Suppressor macrophage (primary cell): ENCODE measurements around the gene SNX17.
"Not testable (repeated sequence)": the region's sequence is repeated elsewhere in the genome, so short reads cannot be mapped to it uniquely, and the experiment has no call there.

Source experiments
- DNase-seq, 4 experiments: peaks; one replicate each; pipeline ENCODE4 v3.0.0-alpha.2; 2020 to 2022
- total RNA-seq, 17 experiments: gene quantifications; one replicate each; lab custom pipeline; 2026; ENCODE audit warnings: mixed read lengths in 6 of 17, inconsistent platforms in 3 of 17; lab: John Stamatoyannopoulos, UW

Gene SNX17, protein sequence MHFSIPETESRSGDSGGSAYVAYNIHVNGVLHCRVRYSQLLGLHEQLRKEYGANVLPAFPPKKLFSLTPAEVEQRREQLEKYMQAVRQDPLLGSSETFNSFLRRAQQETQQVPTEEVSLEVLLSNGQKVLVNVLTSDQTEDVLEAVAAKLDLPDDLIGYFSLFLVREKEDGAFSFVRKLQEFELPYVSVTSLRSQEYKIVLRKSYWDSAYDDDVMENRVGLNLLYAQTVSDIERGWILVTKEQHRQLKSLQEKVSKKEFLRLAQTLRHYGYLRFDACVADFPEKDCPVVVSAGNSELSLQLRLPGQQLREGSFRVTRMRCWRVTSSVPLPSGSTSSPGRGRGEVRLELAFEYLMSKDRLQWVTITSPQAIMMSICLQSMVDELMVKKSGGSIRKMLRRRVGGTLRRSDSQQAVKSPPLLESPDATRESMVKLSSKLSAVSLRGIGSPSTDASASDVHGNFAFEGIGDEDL
- 88.1 to 231 (median 144) reads per million in 17 experiments for total RNA-seq

DNA sequence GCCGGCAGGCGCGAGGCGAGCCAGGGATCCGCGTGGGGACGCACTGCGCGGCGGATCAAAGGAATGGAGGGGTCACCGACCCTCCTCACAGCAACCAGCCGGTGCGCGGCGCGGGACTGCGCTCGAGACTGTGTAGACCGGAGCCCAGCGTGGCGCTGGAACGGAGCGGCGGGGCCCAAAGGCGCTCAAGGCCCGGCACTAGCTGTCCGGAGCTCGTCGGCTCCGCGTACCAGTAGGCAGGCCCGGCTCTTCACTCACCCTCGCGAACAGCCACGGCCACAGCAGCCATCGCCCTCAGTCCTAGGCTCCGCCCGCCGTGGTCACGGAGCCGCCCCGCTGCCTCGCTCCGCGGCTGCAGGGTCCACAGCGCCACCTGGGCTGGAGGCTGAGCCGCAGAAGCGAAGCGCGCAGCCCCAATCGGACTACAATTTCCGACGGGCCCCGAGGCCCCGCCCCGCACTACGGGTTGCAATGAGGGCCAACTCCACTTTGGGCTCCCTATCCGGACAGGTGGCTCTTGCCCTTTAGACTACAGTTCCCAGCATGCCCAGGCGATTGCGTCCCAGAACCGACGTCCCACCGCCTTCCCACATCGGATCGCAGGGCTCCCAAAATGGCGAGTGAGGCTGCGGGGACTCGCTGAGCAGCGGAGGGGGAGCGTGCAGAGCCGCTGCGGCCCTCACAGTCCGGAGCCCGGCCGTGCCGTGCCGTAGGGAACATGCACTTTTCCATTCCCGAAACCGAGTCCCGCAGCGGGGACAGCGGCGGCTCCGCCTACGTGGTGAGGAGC, at the start of gene SNX17, which contains the start of gene EIF2B4:
SNX17 (plus strand) TSS at position 591 of the 790 bp plus-strand sequence; CDS start at position 719, 128 bp downstream.
EIF2B4 (minus strand) TSS at position 313 of the 790 bp plus-strand sequence; CDS start at position 289, 24 bp downstream.
- DNase-seq, result peak; percentile 99 to 100 (median 100)

DNA sequence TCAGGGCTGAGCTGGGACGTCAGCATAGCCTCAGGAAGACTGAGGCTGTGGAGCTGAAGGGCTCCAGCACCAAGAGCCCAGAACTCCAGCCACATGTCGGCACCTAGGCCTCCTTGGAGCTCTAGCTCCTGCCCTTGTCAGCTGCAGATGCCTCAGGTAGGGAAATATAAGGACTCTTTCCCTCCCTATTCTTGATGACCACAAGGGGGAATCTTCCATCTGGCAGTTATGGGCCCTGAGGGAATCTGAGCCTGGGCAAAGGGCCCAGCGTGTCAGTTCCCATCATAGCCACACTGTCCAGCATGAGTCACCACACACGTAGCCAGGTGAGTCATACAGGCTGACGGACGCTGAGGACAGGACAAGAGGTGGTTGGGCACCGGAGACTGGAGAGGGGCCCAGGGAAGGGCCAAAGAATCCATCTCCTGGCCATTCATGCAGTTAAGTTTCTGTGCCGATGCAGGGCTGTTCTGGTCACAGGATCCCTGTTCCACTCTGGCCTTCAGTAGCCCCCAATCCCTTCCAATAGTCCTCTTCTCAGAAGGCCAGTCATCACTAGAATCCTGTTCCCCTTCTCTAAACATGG, 49.4 kb upstream of the SNX17 start:
- peak; percentile 55 to 80 (median 66) for DNase-seq

DNA sequence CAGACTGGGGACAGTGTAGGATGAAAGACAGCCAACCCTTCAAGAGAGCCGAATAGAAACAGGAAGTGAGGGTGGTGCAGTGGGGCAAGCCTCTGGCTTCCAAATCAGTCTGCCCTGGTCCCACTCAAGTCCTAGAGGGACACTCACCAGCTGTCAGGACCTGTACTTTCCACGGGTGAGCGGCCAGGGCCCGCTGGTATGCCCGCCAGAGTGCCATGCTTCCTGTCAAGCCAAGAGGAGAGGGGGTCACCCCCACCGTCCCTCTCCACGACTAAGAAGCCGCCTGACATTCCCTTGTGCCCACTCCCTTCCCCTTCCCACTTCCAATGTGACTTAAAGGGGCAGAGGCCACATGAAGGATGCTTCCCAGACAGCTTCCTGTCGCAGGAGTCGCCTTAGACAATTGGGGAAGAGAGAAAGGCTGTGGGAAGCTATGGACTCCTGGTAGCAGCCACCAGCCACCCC, 48.1 kb upstream of the SNX17 start:
- DNase-seq, result peak; percentile 49 to 71 (median 64)

DNA sequence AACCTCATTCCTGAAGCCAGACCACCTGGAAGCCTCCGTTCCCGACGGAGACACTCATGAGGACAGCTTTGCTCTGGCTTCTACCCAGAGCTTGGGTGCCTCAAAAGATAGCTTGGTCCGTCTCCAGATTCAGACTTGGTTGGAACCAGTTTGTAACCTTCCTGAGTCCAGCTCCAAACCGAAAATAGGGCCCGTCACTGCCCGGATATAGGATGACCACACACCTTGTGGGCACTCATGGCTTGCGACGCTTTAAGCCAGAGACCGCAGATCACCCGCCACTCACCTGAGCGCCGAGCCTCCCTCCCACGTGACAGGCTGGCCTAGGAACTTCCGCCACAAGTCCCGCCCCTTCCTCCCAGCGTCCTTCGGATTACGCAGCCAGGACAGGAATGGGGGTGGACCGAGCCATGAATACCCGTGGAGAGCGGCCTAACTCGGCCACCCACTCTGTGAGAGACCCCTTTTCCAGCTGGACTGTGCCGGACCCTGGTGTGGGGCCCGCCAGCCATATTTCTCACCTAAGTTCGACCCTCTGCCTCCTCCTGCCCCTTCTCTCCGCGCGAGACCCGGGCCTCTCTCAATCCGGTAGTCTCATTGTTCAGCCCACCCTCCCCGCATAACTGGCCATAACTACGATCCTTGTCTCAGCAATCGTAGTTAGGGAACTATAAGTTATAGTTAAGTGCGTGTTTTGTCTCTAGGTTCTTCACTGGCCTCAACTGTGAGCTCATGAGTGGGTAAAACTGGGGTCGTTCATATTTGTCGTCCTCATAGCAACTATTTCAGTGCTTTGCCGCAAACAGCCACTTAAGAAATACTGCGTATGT, 47.4 kb upstream of the SNX17 start, which contains the start of gene MPV17:
MPV17 (minus strand) TSS at position 332 of the 830 bp plus-strand sequence. CDS start 580 bp downstream, outside the sequence.
- DNase-seq, result peak; percentile 89 to 95 (median 94)

DNA sequence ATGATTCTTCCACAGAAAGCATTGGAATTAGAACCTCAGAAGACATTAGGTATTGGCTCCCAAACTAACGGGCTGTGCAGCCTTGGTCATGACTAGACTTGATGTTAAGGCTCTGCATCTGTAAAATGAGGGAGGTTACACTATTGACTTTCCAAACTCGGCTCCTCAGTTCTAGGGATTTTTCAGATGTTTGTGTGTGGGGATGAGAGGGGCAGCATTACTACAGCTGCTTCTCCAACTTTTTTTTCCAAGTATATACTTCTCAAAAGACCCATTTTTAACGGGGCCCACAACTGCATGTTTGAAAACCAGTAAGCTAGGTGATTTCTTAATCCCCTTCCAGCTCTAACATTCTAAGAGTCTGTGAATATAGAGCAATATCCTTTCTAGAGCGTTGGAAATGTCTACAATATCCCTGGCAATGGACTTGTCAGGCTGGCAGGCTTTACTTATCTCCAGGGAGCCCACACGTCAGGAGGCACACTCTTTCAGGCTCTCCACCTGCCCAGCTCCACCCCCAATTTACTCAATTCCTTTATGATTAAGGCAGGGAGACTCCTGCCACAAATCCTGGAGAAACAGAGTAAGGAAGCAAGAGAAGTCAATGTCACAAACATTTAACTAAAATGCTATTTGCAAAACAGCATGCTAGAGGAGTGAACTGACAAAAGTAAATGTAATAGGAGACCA, 46.7 kb upstream of the SNX17 start:
- no peak for DNase-seq

DNA sequence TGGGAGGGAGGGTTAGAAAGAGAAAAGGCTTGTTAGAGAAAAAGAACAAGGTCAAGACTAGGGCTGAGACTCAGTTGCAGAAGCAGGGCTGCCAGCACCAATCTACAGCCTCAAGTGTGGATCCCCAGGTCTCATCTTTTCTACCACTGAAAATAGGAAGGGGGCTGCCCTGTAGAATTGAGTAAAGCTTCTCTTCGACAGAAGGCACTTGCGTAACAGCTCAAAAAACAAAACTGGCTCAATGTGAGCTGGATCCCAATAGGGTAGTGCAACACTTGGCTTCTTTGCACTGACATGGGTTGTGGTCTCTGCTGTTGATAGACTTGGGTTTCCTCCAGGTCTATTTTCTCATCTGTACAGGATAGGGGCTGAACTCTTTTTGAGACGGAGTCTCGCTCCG, 45.7 kb upstream of the SNX17 start:
- DNase-seq, result no peak

DNA sequence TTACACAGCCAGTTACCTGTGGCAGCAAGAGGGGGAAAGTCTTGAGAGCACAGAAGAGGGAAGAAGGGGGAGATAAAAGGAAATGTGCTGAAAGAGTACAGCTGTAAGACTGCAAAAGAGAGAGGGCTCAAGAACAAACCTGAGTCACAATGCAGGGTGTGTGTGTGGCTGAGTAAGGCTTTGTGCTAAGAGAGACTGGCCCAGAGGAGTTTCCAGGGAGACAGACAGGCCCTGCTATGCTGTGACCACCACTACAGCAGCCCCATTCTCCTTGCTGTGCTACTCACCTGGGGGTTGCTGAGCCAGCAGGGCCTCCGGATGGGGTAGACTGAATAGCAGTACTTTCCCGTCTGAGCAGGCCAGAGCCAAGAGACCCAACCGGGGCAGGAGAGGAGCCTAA, 35.1 kb upstream of the SNX17 start:
- DNase-seq, result no peak

DNA sequence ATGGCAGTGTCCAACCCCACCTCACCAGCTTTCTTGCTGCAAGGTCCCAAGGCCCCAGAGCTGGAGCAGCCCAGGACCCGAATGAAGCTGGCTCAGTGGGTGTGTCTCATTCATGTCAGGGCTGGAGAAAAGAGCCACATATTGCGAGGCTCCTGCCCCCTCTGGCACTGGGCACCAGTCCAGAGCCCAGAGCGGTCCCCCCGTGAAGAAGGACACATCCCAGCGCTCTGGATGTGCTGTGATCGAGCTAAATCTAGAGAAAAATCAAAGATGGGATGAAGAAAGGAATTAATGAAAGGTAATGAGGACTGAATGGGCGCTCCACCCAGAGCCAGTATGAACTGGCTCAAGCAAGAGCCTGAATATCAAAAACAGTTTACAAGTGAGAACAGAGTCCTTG, 34.2 kb upstream of the SNX17 start:
- DNase-seq, result no peak

DNA sequence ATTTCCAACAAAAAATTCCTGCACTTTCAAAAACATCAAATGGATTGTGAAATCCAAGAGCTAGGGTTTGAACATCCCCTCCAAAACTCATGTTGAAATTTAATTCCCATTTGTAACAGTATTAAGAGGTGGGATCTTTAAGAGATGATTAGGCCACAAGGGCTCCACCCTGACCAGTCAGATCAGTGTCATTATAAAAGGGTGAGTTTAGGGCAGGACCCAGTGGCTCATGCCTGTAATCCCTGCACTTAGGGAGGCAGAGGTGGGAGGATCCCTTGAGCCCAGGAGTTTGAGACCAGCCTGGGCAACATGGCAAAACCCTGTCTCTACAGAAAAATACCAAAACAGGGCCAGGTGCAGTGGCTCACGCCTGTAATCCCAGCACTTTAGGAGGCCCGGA, 22.8 kb upstream of the SNX17 start:
- no peak for DNase-seq

DNA sequence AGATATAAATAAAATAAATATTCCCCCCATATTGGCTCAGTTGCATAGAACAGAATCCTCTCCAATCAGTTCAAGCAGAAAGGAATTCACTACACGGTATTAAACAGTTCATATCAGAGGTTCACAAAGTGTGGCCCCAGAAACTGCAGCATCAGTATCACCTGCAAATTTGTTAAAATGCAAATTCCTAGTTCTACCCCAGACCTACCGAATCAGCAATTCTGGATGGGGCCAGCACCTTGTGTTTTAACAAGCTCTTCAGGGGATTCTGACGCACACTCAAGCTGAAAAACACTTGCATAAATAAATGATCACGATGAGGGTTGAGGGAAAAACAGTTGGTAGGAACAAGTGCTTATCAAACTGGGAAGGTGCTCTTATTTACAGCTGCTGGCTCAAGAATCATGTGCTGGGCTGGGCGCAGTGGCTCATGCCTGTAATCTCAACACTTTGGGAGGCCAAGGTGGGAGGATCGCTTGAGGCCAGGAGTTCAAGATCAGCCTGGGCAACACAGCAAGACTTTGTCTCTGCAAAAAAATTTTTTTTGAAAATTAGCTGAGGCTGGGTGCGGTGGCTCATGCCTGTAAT, 20.2 kb upstream of the SNX17 start:
- DNase-seq, result no peak

DNA sequence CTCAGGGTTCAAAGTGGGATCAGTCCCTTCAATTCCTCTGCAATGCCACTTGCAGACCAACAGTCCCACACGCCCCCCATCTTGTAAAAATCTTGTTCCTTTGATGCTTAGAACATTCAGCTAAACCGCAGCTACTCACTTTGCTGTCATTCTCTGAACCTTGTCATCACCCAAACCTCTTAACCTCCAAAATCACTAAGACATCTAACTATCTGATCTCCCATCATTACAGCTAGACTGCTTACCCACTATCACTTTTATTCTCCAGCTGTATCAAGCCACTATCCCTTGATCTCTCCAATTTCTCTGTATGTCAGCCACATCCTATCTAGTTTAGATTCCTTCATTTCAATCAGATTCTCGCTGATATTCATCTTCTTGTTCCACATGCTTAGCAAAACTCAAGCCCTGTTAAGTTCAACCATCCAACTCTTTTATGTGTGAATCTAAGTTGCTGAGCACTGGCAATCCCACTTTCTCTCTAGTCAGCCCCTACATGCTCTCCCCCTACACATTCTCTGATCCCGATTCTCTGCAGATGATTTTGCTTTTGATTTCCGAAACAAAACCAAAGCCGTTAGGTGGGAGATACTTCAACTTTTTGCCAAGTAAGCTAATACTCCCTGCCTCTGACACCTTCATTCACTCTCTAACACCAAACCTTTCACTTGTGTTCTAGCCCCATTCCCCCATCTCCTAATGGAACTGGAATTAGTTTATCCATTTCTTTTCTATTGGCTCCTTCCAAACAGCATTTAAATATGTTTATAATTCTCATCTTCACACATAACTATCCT, 18.4 kb upstream of the SNX17 start:
- no peak for DNase-seq

DNA sequence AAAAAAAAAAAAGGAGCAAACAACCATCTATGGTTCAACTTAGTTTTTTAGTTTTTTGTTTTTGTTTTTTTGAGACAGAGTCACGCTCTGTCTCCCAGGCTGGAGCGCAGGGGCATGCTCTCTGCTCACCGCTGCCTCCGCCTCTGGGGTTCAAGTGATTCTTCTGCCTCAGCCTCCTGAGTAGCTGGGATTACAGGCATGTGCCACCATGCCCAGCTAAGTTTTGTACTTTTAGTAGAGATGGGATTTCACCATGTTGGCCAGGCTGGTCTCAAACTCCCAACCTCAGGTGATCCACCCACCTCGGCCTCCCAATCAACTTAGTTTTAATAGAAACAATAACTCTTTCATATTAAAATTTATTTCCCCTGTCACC, 17.0 kb upstream of the SNX17 start:
- not testable (repeated sequence) for DNase-seq

DNA sequence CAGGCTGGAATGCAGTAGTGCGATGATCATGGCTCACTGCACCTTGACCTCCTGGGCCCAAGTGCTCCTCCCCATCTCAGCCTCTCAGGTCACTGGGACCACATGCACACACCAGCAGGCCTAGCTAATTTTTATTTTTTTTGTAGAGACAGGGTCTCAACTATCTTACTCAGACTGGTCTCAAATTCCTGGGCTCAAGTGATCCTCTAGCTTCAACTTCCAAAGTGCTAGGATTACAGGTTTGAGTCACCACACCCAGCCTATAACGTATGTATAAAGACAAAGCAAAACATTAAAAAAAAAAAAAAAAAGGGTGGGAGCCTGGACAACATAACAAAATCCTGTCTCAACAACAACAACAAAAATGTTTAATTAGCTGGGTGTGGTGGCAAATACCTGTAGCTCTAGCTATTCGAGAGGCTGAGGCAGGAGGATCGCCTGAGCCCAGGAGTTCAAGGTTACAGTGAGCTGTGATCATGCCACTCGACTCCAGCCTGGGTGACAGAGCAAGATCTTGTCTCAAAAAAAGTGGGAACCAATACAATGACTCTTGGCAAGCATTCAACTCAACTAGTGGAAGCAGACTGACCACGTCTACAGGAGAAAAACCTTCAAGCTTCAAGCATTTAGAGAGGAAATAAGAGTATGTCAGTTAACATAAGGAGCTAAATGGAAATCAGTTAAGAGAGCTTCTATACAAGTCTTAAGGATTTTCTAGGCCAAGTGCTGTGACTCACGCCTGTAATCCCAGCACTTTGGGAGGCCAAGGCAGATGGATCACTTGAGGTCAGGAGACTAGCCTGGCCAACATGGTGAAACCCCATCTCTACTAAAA, 16.4 kb upstream of the SNX17 start:
- peak; percentile 8 to 45 (median 32) for DNase-seq

DNA sequence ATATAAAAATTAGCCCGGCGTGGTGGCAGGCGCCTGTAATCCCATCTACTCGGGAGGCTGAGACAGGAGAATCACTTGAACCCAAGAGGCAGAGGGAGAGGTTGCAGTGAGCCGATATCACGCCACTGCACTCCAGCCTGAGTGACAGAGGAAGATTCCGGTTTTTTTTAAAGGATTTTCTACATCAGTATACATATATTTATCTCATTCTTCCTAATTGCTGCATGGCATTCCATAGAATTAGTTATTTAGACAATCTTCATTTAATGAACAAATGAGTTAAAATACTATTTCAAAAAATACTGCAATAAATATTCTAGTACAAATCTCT, 15.9 kb upstream of the SNX17 start:
- no peak for DNase-seq

DNA sequence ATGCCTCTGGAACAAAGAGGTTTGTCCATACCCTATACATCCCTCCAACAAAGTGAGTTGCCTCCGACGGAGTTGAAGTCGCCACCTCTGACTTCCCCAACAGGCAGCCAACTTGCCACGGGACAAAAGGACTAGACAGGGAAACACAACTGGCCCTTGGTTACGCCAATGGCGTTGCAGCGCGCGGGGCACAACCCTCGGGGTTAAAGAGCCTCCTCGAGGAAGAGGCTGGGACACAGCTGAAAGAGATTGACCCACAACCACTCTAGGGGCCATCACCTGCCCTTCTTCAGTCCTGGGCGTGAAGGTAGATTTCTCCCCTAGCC, 14.4 kb upstream of the SNX17 start:
- peak; percentile 86 to 91 (median 90) for DNase-seq

DNA sequence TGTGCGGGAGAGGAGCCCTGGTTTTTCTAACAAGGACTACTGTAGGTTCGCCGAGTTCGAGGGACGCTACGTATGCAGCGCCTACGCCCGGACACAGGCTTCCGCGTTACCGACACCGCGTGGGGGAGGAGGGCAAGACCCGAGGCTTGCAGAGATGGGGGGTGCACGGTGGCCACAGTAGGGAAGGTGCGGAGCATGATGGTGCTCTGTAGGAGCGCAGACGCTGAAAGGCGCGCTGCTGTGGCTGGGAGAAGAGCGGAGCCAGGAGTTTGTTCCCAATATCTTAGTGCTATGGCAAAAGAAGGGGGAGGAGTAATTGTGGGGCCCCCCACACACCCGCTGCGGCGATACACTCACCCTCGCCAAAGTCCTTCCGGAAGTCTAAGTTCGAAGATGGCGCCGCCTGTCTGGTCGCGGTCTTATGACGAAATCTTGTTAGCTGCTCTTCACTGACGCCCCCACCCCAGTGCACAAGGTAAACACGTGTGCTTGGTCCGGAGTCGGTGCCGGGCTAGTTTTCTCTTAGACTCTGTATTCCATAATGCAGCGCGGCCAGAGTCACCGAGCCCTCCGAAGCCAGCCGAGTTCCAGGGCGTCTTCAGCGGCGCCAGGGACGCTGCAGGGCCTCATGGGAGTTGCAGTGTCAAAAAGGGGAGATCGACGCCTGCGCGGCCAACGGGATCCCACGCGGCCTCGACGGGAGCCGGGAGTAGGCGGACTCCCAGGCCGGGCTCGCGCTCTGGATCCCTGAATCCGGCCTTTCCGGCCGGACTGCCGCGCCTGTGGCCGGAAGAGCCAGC, 13.8 kb upstream of the SNX17 start, which contains the start of gene GTF3C2:
GTF3C2 (minus strand) TSS at position 383 of the 800 bp plus-strand sequence. CDS start 13,210 bp downstream, outside the sequence.
- peak; percentile 96 to 98 (median 97) for DNase-seq

DNA sequence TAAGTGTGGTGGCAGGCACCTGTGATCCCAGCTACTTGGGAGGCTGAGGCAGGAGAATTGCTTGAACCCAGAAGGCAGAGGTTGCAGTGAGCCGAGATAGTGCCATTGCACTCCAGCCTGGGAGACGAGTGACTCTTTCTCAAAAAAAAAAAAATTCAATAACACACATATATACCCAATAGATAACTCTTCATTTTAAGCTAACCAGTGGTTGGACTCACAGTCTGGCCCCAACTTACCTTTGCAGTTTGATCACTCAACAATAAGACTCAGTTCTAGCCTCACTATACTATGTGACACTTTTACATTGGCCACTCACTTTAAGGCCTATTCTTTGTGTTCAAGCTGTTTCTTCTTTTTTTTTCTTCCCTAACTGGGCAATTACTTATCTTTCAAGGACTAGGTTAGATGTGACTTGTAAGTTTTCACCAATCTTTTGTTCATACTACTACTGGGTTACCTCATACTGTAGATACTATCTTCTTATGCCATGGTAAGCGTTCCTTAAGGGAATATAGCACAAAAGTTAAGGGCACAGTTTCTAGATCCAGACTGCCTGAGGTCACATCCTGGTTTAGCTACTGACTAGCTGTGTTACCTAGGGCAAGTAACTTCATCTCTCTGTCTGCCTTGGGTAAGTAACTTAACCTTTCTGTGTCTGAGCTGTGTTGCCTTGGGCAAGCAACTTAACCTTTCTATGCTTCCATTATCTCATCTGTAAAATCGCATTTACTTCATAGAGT, 7.6 kb upstream of the SNX17 start:
- DNase-seq, result no peak
